ENCODE measurements around the gene TBATA.

The TBATA gene

DNA sequence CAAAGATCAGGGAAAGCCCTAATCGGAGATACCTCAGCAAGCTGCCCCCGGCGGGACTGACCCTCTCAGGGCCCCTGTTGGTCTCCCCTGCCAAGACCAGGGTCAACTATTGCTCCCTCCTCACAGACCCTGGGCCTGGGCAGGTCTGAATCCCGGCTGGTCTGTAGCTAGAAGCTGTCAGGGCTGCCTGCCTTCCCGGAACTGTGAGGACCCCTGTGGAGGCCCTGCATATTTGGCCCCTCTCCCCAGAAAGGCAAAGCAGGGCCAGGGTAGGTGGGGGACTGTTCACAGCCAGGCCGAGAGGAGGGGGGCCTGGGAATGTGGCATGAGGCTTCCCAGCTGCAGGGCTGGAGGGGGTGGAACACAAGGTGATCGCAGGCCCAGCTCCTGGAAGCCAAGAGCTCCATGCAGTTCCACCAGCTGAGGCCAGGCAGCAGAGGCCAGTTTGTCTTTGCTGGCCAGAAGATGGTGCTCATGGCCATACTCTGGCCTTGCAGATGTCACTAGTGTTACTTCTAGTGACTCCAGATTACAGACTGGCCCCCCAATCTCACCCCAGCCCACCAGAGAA, 24.1 kb downstream of the TBATA start:
- no peak for TF ChIP-seq EZH2 (IDR thresholded peaks at IDR 0.05; ENCODE audit: borderline replicate concordance, low read length)
- TF ChIP-seq, protein P1, sequence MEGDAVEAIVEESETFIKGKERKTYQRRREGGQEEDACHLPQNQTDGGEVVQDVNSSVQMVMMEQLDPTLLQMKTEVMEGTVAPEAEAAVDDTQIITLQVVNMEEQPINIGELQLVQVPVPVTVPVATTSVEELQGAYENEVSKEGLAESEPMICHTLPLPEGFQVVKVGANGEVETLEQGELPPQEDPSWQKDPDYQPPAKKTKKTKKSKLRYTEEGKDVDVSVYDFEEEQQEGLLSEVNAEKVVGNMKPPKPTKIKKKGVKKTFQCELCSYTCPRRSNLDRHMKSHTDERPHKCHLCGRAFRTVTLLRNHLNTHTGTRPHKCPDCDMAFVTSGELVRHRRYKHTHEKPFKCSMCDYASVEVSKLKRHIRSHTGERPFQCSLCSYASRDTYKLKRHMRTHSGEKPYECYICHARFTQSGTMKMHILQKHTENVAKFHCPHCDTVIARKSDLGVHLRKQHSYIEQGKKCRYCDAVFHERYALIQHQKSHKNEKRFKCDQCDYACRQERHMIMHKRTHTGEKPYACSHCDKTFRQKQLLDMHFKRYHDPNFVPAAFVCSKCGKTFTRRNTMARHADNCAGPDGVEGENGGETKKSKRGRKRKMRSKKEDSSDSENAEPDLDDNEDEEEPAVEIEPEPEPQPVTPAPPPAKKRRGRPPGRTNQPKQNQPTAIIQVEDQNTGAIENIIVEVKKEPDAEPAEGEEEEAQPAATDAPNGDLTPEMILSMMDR (IDR thresholded peaks at IDR 0.05; ENCODE audit: low read length): no peak
- Histone ChIP-seq H3K9me3 (ENCODE audit: low read length) (peaks cover 10% of the 10 kb centered on the region), H3K4me2 (ENCODE audit: low read length) (no peak overlapping the region), H2AFZ (ENCODE audit: low read length) (no peak overlapping the region), H3K27me3 (ENCODE audit: insufficient read depth, low read length) (peaks cover 3% of the 10 kb centered on the region; the same call in 1 of the 2 replicates), H4K20me1 (ENCODE audit: insufficient read depth, low read length) (no peaks in the 10 kb centered on the region), H3K27ac (ENCODE audit: low read depth, low read length, poor library complexity, severe bottlenecking) (no peak overlapping the region), H3K36me3 (ENCODE audit: insufficient read depth, low read length) (no peaks in the 10 kb centered on the region; the same call in 1 of the 2 replicates), H3K9ac (ENCODE audit: low read length) (no peak overlapping the region), H3F3A (ENCODE audit: insufficient read depth, low read length) (no peaks in the 10 kb centered on the region), H3K9me2 (ENCODE audit: low read depth, low read length) (no peaks in the 10 kb centered on the region), H3K4me1 (ENCODE audit: insufficient read depth, low read length, severe bottlenecking) (no peaks in the 10 kb centered on the region), H3K79me2 (ENCODE audit: insufficient read depth, low read length) (no peaks in the 10 kb centered on the region), H3K4me3 (ENCODE audit: low read depth, low read length, poor library complexity, severe bottlenecking) (no peak overlapping the region)

DNA sequence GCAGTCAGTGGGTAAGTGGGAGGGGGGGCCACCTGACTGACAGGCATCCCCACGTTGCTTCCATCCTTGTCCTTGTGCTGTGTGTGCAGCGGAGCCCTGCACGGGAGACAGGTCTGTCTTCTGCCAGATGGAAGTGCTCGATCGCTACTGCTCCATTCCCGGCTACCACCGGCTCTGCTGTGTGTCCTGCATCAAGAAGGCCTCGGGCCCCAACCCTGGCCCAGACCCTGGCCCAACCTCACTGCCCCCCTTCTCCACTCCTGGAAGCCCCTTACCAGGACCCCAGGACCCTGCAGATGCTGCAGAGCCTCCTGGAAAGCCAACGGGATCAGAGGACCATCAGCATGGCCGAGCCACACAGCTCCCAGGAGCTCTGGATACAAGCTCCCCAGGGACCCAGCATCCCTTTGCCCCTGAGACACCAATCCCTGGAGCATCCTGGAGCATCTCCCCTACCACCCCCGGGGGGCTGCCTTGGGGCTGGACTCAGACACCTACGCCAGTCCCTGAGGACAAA, 24.8 kb downstream of the TBATA start:
- H3K27ac ChIP-seq (ENCODE audit: low read depth, low read length, poor library complexity, severe bottlenecking): no peak overlapping the region
- no peak overlapping the region for H3K4me2 ChIP-seq (ENCODE audit: low read length)
- no peaks in the 10 kb centered on the region for H4K20me1 ChIP-seq (ENCODE audit: insufficient read depth, low read length)
- no peaks in the 10 kb centered on the region for H3K36me3 ChIP-seq (ENCODE audit: insufficient read depth, low read length)
- H3F3A ChIP-seq (ENCODE audit: insufficient read depth, low read length): no peaks in the 10 kb centered on the region
- H3K79me2 ChIP-seq (ENCODE audit: insufficient read depth, low read length): no peaks in the 10 kb centered on the region
- no peaks in the 10 kb centered on the region for H3K9me2 ChIP-seq (ENCODE audit: low read depth, low read length)
- no peak overlapping the region for H2AFZ ChIP-seq (ENCODE audit: low read length)
- no peak for TF ChIP-seq EZH2 (IDR thresholded peaks at IDR 0.05; ENCODE audit: borderline replicate concordance, low read length)
- TF ChIP-seq, protein P1 (IDR thresholded peaks at IDR 0.05; ENCODE audit: low read length): no peak
- H3K4me1 ChIP-seq (ENCODE audit: insufficient read depth, low read length, severe bottlenecking): no peaks in the 10 kb centered on the region
- H3K9ac ChIP-seq (ENCODE audit: low read length): no peak overlapping the region
- H3K27me3 ChIP-seq (ENCODE audit: insufficient read depth, low read length): peaks cover 3% of the 10 kb centered on the region; the same call in 1 of the 2 replicates
- peaks cover 2% of the 10 kb centered on the region; the same call in 1 of the 2 replicates for H3K9me3 ChIP-seq (ENCODE audit: low read length)
- H3K4me3 ChIP-seq (ENCODE audit: low read depth, low read length, poor library complexity, severe bottlenecking): no peak overlapping the region

DNA sequence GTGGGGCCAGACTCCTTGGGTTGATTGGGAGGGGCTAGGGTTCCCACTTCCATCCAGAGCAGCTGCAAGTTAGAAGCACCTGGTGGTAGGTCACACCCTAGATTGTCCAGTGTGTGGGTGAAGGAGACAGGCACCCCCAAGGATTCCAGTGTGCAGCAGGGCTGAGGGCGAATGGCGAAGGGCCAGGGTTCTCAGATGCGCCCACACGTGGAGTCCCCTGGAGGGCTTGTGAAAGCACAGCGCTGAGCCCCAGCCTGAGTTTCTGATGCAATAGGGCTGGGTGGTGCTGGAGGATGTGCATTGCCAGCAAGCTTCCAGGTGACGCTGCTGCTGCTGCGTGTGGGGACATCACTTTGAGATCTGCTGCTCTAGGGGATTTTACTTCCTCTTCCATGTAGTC, 25.4 kb downstream of the TBATA start:
- no peaks in the 10 kb centered on the region for H3K9me2 ChIP-seq (ENCODE audit: low read depth, low read length)
- H3K27ac ChIP-seq (ENCODE audit: low read depth, low read length, poor library complexity, severe bottlenecking): no peak overlapping the region
- H3F3A ChIP-seq (ENCODE audit: insufficient read depth, low read length): no peaks in the 10 kb centered on the region
- H3K9me3 ChIP-seq (ENCODE audit: low read length): no peaks in the 10 kb centered on the region
- no peaks in the 10 kb centered on the region for H3K36me3 ChIP-seq (ENCODE audit: insufficient read depth, low read length)
- H3K9ac ChIP-seq (ENCODE audit: low read length): no peak overlapping the region
- no peak overlapping the region for H3K4me2 ChIP-seq (ENCODE audit: low read length)
- H3K4me1 ChIP-seq (ENCODE audit: insufficient read depth, low read length, severe bottlenecking): no peaks in the 10 kb centered on the region
- no peaks in the 10 kb centered on the region; the same call in 1 of the 2 replicates for H3K27me3 ChIP-seq (ENCODE audit: insufficient read depth, low read length)
- H3K79me2 ChIP-seq (ENCODE audit: insufficient read depth, low read length): no peaks in the 10 kb centered on the region
- TF ChIP-seq, protein P1 (IDR thresholded peaks at IDR 0.05; ENCODE audit: low read length): no peak
- TF ChIP-seq EZH2 (IDR thresholded peaks at IDR 0.05; ENCODE audit: borderline replicate concordance, low read length): no peak
- H2AFZ ChIP-seq (ENCODE audit: low read length): no peak overlapping the region
- no peaks in the 10 kb centered on the region for H4K20me1 ChIP-seq (ENCODE audit: insufficient read depth, low read length)
- no peak overlapping the region for H3K4me3 ChIP-seq (ENCODE audit: low read depth, low read length, poor library complexity, severe bottlenecking)

Data from OCI-LY1 (cell line).